CD14-positive monocyte (primary cell): ENCODE data around the gene COL13A1. TPM values are rescaled to one million over a fixed set of nuclear protein-coding genes. Genes with fewer than 3 reads are reported as not detected.

Experiments used
- DNase-seq, 3 donors: peaks; one replicate each; pipeline ENCODE4 v3.0.0-alpha.2; 2011 to 2022
- H2AFZ ChIP-seq: 2 replicates; pipeline ENCODE4 v1.6.0; 2012; ENCODE audit warnings: mild to moderate bottlenecking, low read depth, low read length, inconsistent platforms; ENCODE audit not compliant: insufficient read depth, poor library complexity, severe bottlenecking
- H3K27ac ChIP-seq, 2 donors: 1 replicate in 1 of 2; 2 replicates in 1 of 2; pipeline ENCODE4 v1.5.1; 2012 to 2013; ENCODE audit warnings: low read length in 2 of 2, control low read depth in 1 of 2, inconsistent platforms in 1 of 2, low read depth in 1 of 2, mild to moderate bottlenecking in 1 of 2
- H3K27me3 ChIP-seq, 2 donors: one replicate each; pipeline versions ENCODE4 v1.6.0 to v1.6.1; 2011 to 2013; ENCODE audit warnings: low read length in 2 of 2; ENCODE audit not compliant: control insufficient read depth in 2 of 2, insufficient read depth in 2 of 2
- H3K36me3 ChIP-seq, 2 donors: replicated peaks in 1 of 2; 1 replicate in 1 of 2; 2 replicates in 1 of 2; pipeline versions ENCODE4 v1.5.1 to v1.6.1; 2012 to 2013; ENCODE audit warnings: low read length in 2 of 2, control low read depth in 1 of 2, inconsistent platforms in 1 of 2, mild to moderate bottlenecking in 1 of 2; ENCODE audit not compliant: insufficient read depth in 2 of 2, control insufficient read depth in 1 of 2
- H3K4me1 ChIP-seq, 2 donors: 1 replicate in 1 of 2; 2 replicates in 1 of 2; pipeline versions ENCODE4 v1.5.1 to v1.6.1; 2012 to 2013; ENCODE audit warnings: low read length in 2 of 2, control low read depth in 1 of 2, inconsistent platforms in 1 of 2, mild to moderate bottlenecking in 1 of 2, moderate library complexity in 1 of 2; ENCODE audit not compliant: insufficient read depth in 2 of 2, control insufficient read depth in 1 of 2
- H3K4me2 ChIP-seq: replicated peaks from 2 replicates; pipeline ENCODE3; 2012; ENCODE audit warnings: low read length, moderate library complexity, mild to moderate bottlenecking; ENCODE audit not compliant: poor library complexity, severe bottlenecking; ENCODE audit errors: extremely low read depth
- H3K4me3 ChIP-seq, 3 experiments: fragments of 200-600 bp in 1 of 3; sonication (generic) in 1 of 3; replicated peaks in 1 of 3; 1 replicate in 2 of 3; 2 replicates in 1 of 3; pipeline ENCODE4 v1.5.1; 2011 to 2013; ENCODE audit warnings: low read length in 3 of 3, mild to moderate bottlenecking in 3 of 3, control low read depth in 2 of 3, low read depth in 2 of 3, inconsistent platforms in 1 of 3, moderate library complexity in 1 of 3
- H3K79me2 ChIP-seq: 2 replicates; pipeline ENCODE4 v1.6.0; 2012; ENCODE audit warnings: mild to moderate bottlenecking, control low read depth, inconsistent platforms, low read length, moderate library complexity; ENCODE audit not compliant: insufficient read depth
- H3K9ac ChIP-seq: 2 replicates; pipeline ENCODE4 v1.6.0; 2017; ENCODE audit warnings: low read length, mild to moderate bottlenecking; ENCODE audit not compliant: insufficient read depth, poor library complexity, severe bottlenecking
- H3K9me3 ChIP-seq, 2 donors: replicated peaks in 1 of 2; 1 replicate in 1 of 2; 2 replicates in 1 of 2; pipeline versions ENCODE4 v1.5.1 to v1.6.1; 2012 to 2013; ENCODE audit warnings: low read length in 2 of 2, control low read depth in 1 of 2; ENCODE audit not compliant: control insufficient read depth in 1 of 2, insufficient read depth in 1 of 2
- H4K20me1 ChIP-seq: 2 replicates; pipeline ENCODE4 v1.6.0; 2012; ENCODE audit warnings: mild to moderate bottlenecking, low read length, control low read depth, moderate library complexity; ENCODE audit not compliant: insufficient read depth
- H3K27ac Mint-ChIP-seq, 7 donors: one replicate each; pipeline ENCODE4 v1.8.0; 2020; ENCODE audit warnings: mild to moderate bottlenecking in 7 of 7, mixed read lengths in 7 of 7, moderate library complexity in 6 of 7, inconsistent platforms in 2 of 7
- H3K27me3 Mint-ChIP-seq, 3 donors: one replicate each; pipeline ENCODE4 v1.8.0; 2021 to 2022; ENCODE audit warnings: low read depth in 3 of 3, mild to moderate bottlenecking in 3 of 3, mixed read lengths in 3 of 3, moderate library complexity in 3 of 3, inconsistent platforms in 1 of 3
- H3K36me3 Mint-ChIP-seq, 2 donors: one replicate each; pipeline ENCODE4 v1.8.0; 2020; ENCODE audit warnings: mixed read lengths in 2 of 2, inconsistent platforms in 1 of 2, mild to moderate bottlenecking in 1 of 2
- H3K4me1 Mint-ChIP-seq: one replicate; pipeline ENCODE4 v1.8.0; 2020; ENCODE audit warnings: mild to moderate bottlenecking, mixed read lengths
- H3K4me3 Mint-ChIP-seq, 2 donors: one replicate each; pipeline ENCODE4 v1.8.0; 2020; ENCODE audit warnings: mild to moderate bottlenecking in 2 of 2, mixed read lengths in 2 of 2, moderate library complexity in 1 of 2
- H3K9me3 Mint-ChIP-seq, 7 donors: one replicate each; pipeline ENCODE4 v1.8.0; 2020 to 2022; ENCODE audit warnings: mixed read lengths in 7 of 7, mild to moderate bottlenecking in 6 of 7, moderate library complexity in 6 of 7, inconsistent platforms in 2 of 7
- CTCF ChIP-seq: fragments of 200-600 bp; IDR thresholded peaks from one replicate; pipeline ENCODE4 v1.8.0; 2022; ENCODE audit warnings: antibody characterized with exemption, mild to moderate bottlenecking
- WGBS: methylation state at CpG from one replicate; pipeline ENCODE4 v1.1.5; 2013; ENCODE audit warnings: missing lambda C conversion rate; ENCODE audit not compliant: insufficient coverage; 5-methylcytosine and 5-hydroxymethylcytosine counted together
- intact Hi-C, 2 donors: fragments of 100-400 bp; cut with micrococcal nuclease; formaldehyde crosslinking; loops; one replicate each; pipeline versions ENCODE4 v1.15.0 to v1.15.1; 2023
- polyA plus RNA-seq, 3 donors: library from polyadenylated mRNA; depleted of rRNA in 1 of 3; unstranded in 2 of 3; stranded (reverse) in 1 of 3; fragments of 300-500 nt in 2 of 3; fragments of >200 nt in 1 of 3; fragmentation: Illumina TruSeq in 2 of 3; gene quantifications; 1 replicate in 2 of 3; 2 replicates in 1 of 3; pipeline ENCODE4 v1.2.3, GENCODE V29; 2012 to 2021

The COL13A1 gene
- polyA plus RNA-seq, 3 donors = not detected

DNA sequence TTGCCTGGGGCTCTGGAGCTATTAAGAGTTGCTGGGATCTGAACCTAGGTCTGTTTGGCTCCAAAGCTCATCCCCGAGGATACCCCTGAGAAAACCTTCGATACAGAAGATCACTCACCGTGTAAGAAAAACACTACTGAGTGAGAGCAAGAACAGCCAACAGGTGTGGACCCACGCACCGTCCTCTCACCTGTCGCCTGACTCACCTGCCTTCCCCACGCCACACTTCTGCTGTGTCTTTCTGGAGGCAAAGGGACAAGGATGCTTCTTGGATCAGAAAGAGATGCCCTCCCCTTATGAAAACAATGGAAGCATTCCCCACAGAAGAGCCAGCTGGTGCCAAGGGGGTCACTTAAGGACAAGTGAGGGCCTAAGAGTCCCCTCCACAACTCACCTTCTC lies 46.7 kb downstream of the COL13A1 start:
- Mint-ChIP-seq H3K27me3 (peaks cover 5 to 23% (median 10%) of the 10 kb centered on the region in 3 donors), H3K36me3 (no peaks in the 10 kb centered on the region), H3K9me3 (no peaks in the 10 kb centered on the region), H3K27ac (no peak overlapping the region), H3K4me1 (no peaks in the 10 kb centered on the region), H3K4me3 (no peak overlapping the region)
- Histone ChIP-seq H4K20me1 (no peaks in the 10 kb centered on the region), H3K4me2 (no peak overlapping the region), H3K27me3 (peaks cover 0 to 5% of the 10 kb centered on the region in 2 donors), H3K27ac (no peak overlapping the region), H3K9me3 (no peaks in the 10 kb centered on the region), H3K4me1 (no peaks in the 10 kb centered on the region), H3K79me2 (no peaks in the 10 kb centered on the region), H3K36me3 (no peaks in the 10 kb centered on the region), H2AFZ (no peak overlapping the region), H3K9ac (no peak overlapping the region), H3K4me3 (no peak overlapping the region)
- no peak for DNase-seq
- TF ChIP-seq CTCF = no peak
- WGBS = 98% methylated on average over 7 of the region's 7 CpGs
- intact Hi-C loops = no loop called here

DNA sequence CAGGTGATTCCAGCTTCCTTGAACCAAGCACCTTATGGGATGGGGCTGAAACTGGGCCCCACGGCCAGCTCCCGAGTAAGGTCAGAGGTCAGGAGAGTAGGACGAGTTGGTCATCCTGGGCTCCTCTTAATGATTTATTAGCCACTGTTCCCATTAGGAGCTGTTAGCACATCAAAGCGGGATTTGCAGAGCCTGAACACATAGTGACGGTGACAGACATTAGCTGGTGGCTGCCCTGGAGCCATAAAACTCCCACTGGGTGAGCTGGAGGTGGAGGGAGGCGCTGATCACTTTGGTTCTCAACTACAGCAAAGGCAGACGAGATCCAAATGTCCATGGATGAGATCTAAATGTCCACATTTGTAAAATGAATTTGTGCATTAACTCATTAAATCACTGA lies 48.1 kb downstream of the COL13A1 start:
- Mint-ChIP-seq H3K4me1 (no peaks in the 10 kb centered on the region), H3K36me3 (no peaks in the 10 kb centered on the region), H3K27ac (no peak overlapping the region), H3K27me3 (peaks cover 5 to 23% (median 17%) of the 10 kb centered on the region in 3 donors), H3K4me3 (no peak overlapping the region), H3K9me3 (no peaks in the 10 kb centered on the region)
- H3K9ac ChIP-seq = no peak overlapping the region
- no peaks in the 10 kb centered on the region for H3K79me2 ChIP-seq
- H4K20me1 ChIP-seq = no peaks in the 10 kb centered on the region
- TF ChIP-seq CTCF = no peak
- H3K4me1 ChIP-seq = no peaks in the 10 kb centered on the region
- H3K27me3 ChIP-seq = peaks cover 0 to 5% of the 10 kb centered on the region in 2 donors
- H2AFZ ChIP-seq = no peak overlapping the region
- WGBS = 96% methylated on average over 4 of the region's 7 CpGs
- H3K27ac ChIP-seq = no peak overlapping the region
- DNase-seq = no peak
- H3K4me3 ChIP-seq = no peak overlapping the region
- H3K9me3 ChIP-seq = no peaks in the 10 kb centered on the region
- intact Hi-C loops = no loop called here
- no peak overlapping the region for H3K4me2 ChIP-seq
- no peaks in the 10 kb centered on the region for H3K36me3 ChIP-seq
